A549 (cell line): ENCODE results near the gene NEIL3. TPM values are rescaled to one million over a fixed set of nuclear protein-coding genes. Genes with fewer than 3 reads are reported as not detected.

ENCODE experiments used
- ATAC-seq, 2 experiments: fragments of 200-7000 bp in 1 of 2; fragments of >200 bp in 1 of 2; cut with Nextera tagmentation in 1 of 2; cut with Tn5 transposase in 1 of 2; 3 replicates each; pipeline versions ENCODE4 v1.8.0 to v1.9.1; 2018 to 2020; ENCODE audit warnings: mild to moderate bottlenecking in 1 of 2, moderate library complexity in 1 of 2
- CTCF ChIA-PET: fragments of 300-600 bp; sonication (Branson Sonifier 250); formaldehyde crosslinking; extraction: SDS; loops from one replicate; lab custom pipeline; 2021; ENCODE audit warnings: antibody characterized with exemption, inconsistent platforms; lab: Yijun Ruan, JAX
- POLR2A ChIA-PET: fragments of 350-600 bp; formaldehyde crosslinking; extraction: SDS; loops from one replicate; lab custom pipeline; 2021; ENCODE audit warnings: antibody characterized with exemption, inconsistent platforms; lab: Yijun Ruan, JAX
- DNase-seq, 2 experiments: peaks; one replicate each; pipeline versions ENCODE4 v3.0.0 to v3.0.0-alpha.2; 2011 to 2016; ENCODE audit warnings: low read depth in 1 of 2, low spot score in 1 of 2
- FAIRE-seq: peaks from 2 replicates; lab custom pipeline; 2011; peaks lifted over from hg19 to GRCh38; lab: Jason Lieb, UNC
- H3K27ac ChIP-seq, 2 experiments: fragments of >200 bp; sonication (Bioruptor Twin); formaldehyde crosslinking; 3 replicates each; pipeline ENCODE4 v1.5.1; 2016 to 2017
- H3K4me1 ChIP-seq: fragments of >200 bp; sonication (Bioruptor Twin); formaldehyde crosslinking; 3 replicates; pipeline ENCODE4 v1.6.1; 2016
- H3K4me2 ChIP-seq: fragments of >200 bp; sonication (Bioruptor Twin); formaldehyde crosslinking; 3 replicates; pipeline ENCODE4 v1.6.1; 2016
- H3K4me3 ChIP-seq: fragments of >200 bp; sonication (Bioruptor Twin); formaldehyde crosslinking; 3 replicates; pipeline ENCODE4 v1.5.1; 2016
- H3K9me3 ChIP-seq: fragments of >200 bp; sonication (Bioruptor Twin); formaldehyde crosslinking; 3 replicates; pipeline ENCODE4 v1.6.1; 2016
- CBX2 ChIP-seq: fragments of 200-600 bp; sonication (generic); IDR thresholded peaks from 2 replicates; pipeline ENCODE4 v1.6.1; 2016; ENCODE audit warnings: low read depth, mild to moderate bottlenecking, borderline replicate concordance
- CHD4 ChIP-seq: fragments of 200-600 bp; sonication (generic); IDR thresholded peaks from 2 replicates; pipeline ENCODE4 v1.6.1; 2016; ENCODE audit warnings: antibody characterized with exemption, mild to moderate bottlenecking, borderline replicate concordance
- E2F6 ChIP-seq: IDR thresholded peaks from 2 replicates; pipeline ENCODE4 v1.6.1; 2012; ENCODE audit warnings: low read depth, borderline replicate concordance
- EHMT2 ChIP-seq: fragments of 200-600 bp; sonication (generic); IDR thresholded peaks from 2 replicates; pipeline ENCODE4 v1.6.1; 2016; ENCODE audit warnings: antibody characterized with exemption, low read depth, mild to moderate bottlenecking, moderate library complexity
- ELK1 ChIP-seq: fragments of 150-350 bp; IDR thresholded peaks from 2 replicates; pipeline ENCODE4 v1.6.1; 2014; ENCODE audit warnings: low read depth, mild to moderate bottlenecking, low read length
- ESRRA ChIP-seq: fragments of 150-350 bp; IDR thresholded peaks from 2 replicates; pipeline ENCODE4 v1.6.1; 2014; ENCODE audit warnings: mild to moderate bottlenecking, low read length, borderline replicate concordance
- FOSB ChIP-seq: fragments of 250-450 bp; sonication (Bioruptor Pico); IDR thresholded peaks from 2 replicates; pipeline ENCODE4 v1.5.0; 2020; ENCODE audit warnings: mild to moderate bottlenecking, moderate library complexity
- FOSL2 ChIP-seq, 2 experiments: fragments of 450-650 bp in 1 of 2; fragments of >200 bp in 1 of 2; sonication (Bioruptor Twin) in 1 of 2; formaldehyde crosslinking; IDR thresholded peaks; 2 replicates each; pipeline versions ENCODE4 v1.5.0 to v1.6.1; 2016 to 2020; ENCODE audit warnings: mild to moderate bottlenecking in 1 of 2, moderate library complexity in 1 of 2
- GATA3 ChIP-seq: IDR thresholded peaks from 2 replicates; pipeline ENCODE4 v1.6.1; 2012; ENCODE audit warnings: borderline replicate concordance
- HEYL ChIP-seq: fragments of 250-450 bp; sonication (Bioruptor Pico); IDR thresholded peaks from 2 replicates; pipeline ENCODE4 v1.8.0; 2021; ENCODE audit warnings: mild to moderate bottlenecking, moderate library complexity
- HOXB5 ChIP-seq: fragments of 250-450 bp; sonication (Bioruptor Pico); IDR thresholded peaks from 2 replicates; pipeline ENCODE4 v1.5.0; 2020; ENCODE audit warnings: mild to moderate bottlenecking, moderate library complexity
- JUNB ChIP-seq: fragments of >200 bp; sonication (Bioruptor Twin); formaldehyde crosslinking; IDR thresholded peaks from 2 replicates; pipeline ENCODE4 v1.6.1; 2016
- MAFK ChIP-seq: fragments of 450-650 bp; IDR thresholded peaks from 2 replicates; pipeline ENCODE4 v1.6.1; 2014; ENCODE audit not compliant: partially characterized antibody
- MYC ChIP-seq: IDR thresholded peaks from 2 replicates; pipeline ENCODE4 v1.6.1; 2012; ENCODE audit warnings: mild to moderate bottlenecking, inconsistent platforms, low read length, improper control_type of control experiment, borderline replicate concordance
- NPAS2 ChIP-seq: fragments of 250-450 bp; sonication (Bioruptor Pico); IDR thresholded peaks from 2 replicates; pipeline ENCODE4 v1.8.0; 2022; ENCODE audit warnings: mild to moderate bottlenecking, moderate library complexity, borderline replicate concordance
- PBX3 ChIP-seq: IDR thresholded peaks from 2 replicates; pipeline ENCODE4 v1.6.1; 2012
- POLR2AphosphoS2 ChIP-seq: conservative IDR thresholded peaks from 2 replicates; pipeline ENCODE4 v1.6.1; 2012; ENCODE audit warnings: low read length, improper control_type of control experiment, inconsistent platforms
- RCOR1 ChIP-seq: fragments of 150-350 bp; IDR thresholded peaks from 2 replicates; pipeline ENCODE4 v1.6.1; 2014; ENCODE audit warnings: antibody characterized with exemption, low read length, low read depth
- RNF2 ChIP-seq: fragments of 200-600 bp; sonication (generic); IDR thresholded peaks from 2 replicates; pipeline ENCODE4 v1.6.1; 2016; ENCODE audit warnings: low read depth, mild to moderate bottlenecking, antibody characterized with exemption, moderate library complexity, borderline replicate concordance
- SMC3 ChIP-seq: fragments of >200 bp; sonication (Bioruptor Twin); formaldehyde crosslinking; IDR thresholded peaks from 3 replicates; pipeline ENCODE4 v1.6.1; 2018; ENCODE audit warnings: inconsistent platforms
- TFCP2L1 ChIP-seq: fragments of 250-450 bp; sonication (Bioruptor Pico); IDR thresholded peaks from 2 replicates; pipeline ENCODE4 v1.5.0; 2021; ENCODE audit warnings: mild to moderate bottlenecking
- USF2 ChIP-seq: fragments of 450-650 bp; IDR thresholded peaks from 2 replicates; pipeline ENCODE4 v1.6.1; 2014; ENCODE audit warnings: antibody characterized with exemption
- WGBS: methylation state at CpG from one replicate; pipeline ENCODE4 v1.1.6; 2017; ENCODE audit errors: missing lambda C conversion rate; 5-methylcytosine and 5-hydroxymethylcytosine counted together
- polyA plus RNA-seq, 4 experiments: library from polyadenylated mRNA; depleted of rRNA in 3 of 4; stranded (reverse); fragments of >200 nt; fragmentation: RNase III in 1 of 4; extraction: RNeasy Plus Mini Kit Qiagen cat#74134 plus additional on column Dnase treatment in 1 of 4; gene quantifications; 2 replicates in 3 of 4; 3 replicates in 1 of 4; pipeline ENCODE4 v1.2.3, GENCODE V29; 2011 to 2017
- TF ChIP-seq, protein P1 (sequence below): fragments of 250-450 bp; sonication (Bioruptor Pico); IDR thresholded peaks from 2 replicates; pipeline ENCODE4 v1.5.0; 2020; ENCODE audit warnings: low read depth, mild to moderate bottlenecking, moderate library complexity
- TF ChIP-seq, protein P2 (sequence below): fragments of >200 bp; sonication (Bioruptor Twin); formaldehyde crosslinking; IDR thresholded peaks from 3 replicates; pipeline ENCODE4 v1.5.1; 2016
- TF ChIP-seq, protein P3 (sequence below): fragments of 250-450 bp; sonication (Bioruptor Pico); IDR thresholded peaks from 2 replicates; pipeline ENCODE4 v1.5.0; 2021; ENCODE audit warnings: mild to moderate bottlenecking, moderate library complexity, borderline replicate concordance
- TF ChIP-seq, protein P4 (sequence below): IDR thresholded peaks from 2 replicates; pipeline ENCODE4 v1.6.1; 2012

Gene NEIL3
- polyA plus RNA-seq, 2 of the 4 experiments (the other 2 are of a cell fraction): 23.4 to 42.0 TPM

DNA sequence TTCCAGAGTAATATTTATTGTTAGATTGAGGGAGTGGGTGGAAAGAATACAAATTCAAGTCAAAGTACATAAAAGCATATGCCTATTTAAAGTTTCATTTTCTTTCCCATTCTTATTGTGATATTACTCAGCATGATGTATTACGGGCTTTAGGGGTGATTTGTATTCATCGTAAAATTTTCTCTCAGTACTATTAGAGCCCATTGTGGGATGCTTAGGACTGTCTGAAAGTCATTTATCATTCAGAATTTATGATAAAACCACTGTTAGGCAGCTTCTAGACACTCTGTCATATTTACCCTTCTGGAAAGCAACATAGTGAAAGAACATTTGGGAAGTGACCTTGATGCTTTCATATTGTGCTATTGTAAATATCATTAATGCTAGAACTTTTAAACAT lies 86.7 kb downstream of the NEIL3 start:
- ATAC-seq (no peak), DNase-seq (no peak), FAIRE-seq (no peak)
- no peak for TF ChIP-seq MAFK
- TF ChIP-seq ELK1: no peak
- no peak for TF ChIP-seq RNF2
- TF ChIP-seq USF2: no peak
- TF ChIP-seq HOXB5: no peak
- TF ChIP-seq MYC: no peak
- TF ChIP-seq POLR2AphosphoS2: no peak
- no peak for TF ChIP-seq EHMT2
- TF ChIP-seq FOSB (CRISPR knock-in tag): no peak
- no peak for TF ChIP-seq PBX3
- no peak for TF ChIP-seq CBX2
- TF ChIP-seq E2F6: no peak
- TF ChIP-seq FOSL2 (IDR thresholded peaks at IDR 0.05): no peak
- TF ChIP-seq FOSL2 (CRISPR knock-in tag; IDR thresholded peaks at IDR 0.05): no peak
- TF ChIP-seq NPAS2 (CRISPR knock-in tag): no peak
- TF ChIP-seq ESRRA: no peak
- no peak for TF ChIP-seq JUNB
- no peak for TF ChIP-seq RCOR1
- TF ChIP-seq, protein P1, sequence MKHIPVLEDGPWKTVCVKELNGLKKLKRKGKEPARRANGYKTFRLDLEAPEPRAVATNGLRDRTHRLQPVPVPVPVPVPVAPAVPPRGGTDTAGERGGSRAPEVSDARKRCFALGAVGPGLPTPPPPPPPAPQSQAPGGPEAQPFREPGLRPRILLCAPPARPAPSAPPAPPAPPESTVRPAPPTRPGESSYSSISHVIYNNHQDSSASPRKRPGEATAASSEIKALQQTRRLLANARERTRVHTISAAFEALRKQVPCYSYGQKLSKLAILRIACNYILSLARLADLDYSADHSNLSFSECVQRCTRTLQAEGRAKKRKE (CRISPR knock-in tag): no peak
- POLR2A ChIA-PET: no interaction called here
- Histone ChIP-seq H3K9me3 (no peaks in the 10 kb centered on the region), H3K4me3 (no peak overlapping the region), H3K27ac (no peak overlapping the region), H3K4me2 (no peak overlapping the region), H3K4me1 (no peaks in the 10 kb centered on the region)
- CTCF ChIA-PET: no interaction called here
- 89% methylated on average over 2 of the region's 2 CpGs for WGBS

DNA sequence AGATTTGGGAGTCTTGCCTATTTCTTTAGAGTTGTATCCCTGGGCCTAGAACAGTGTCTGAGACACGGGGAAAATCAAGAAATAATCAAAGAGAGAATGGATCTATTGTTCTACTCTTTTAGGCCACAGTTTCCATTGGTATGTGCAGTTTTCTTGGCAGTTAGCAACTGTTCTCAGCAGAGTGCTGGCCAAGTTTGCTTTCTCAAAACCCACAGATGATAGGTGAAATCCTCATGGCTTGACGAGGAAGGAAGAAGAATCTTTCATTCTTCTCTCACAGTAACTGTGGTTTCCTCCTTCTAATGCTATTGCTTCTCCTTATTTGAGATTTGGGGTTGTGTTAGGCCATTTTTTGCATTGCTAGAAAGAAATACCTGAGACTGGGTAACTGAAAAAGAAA lies 90.4 kb downstream of the NEIL3 start:
- 35% methylated on average over 2 of the region's 2 CpGs for WGBS
- no peaks in the 10 kb centered on the region for H3K4me1 ChIP-seq
- TF ChIP-seq, protein P2, sequence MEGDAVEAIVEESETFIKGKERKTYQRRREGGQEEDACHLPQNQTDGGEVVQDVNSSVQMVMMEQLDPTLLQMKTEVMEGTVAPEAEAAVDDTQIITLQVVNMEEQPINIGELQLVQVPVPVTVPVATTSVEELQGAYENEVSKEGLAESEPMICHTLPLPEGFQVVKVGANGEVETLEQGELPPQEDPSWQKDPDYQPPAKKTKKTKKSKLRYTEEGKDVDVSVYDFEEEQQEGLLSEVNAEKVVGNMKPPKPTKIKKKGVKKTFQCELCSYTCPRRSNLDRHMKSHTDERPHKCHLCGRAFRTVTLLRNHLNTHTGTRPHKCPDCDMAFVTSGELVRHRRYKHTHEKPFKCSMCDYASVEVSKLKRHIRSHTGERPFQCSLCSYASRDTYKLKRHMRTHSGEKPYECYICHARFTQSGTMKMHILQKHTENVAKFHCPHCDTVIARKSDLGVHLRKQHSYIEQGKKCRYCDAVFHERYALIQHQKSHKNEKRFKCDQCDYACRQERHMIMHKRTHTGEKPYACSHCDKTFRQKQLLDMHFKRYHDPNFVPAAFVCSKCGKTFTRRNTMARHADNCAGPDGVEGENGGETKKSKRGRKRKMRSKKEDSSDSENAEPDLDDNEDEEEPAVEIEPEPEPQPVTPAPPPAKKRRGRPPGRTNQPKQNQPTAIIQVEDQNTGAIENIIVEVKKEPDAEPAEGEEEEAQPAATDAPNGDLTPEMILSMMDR: no peak
- TF ChIP-seq FOSL2 (IDR thresholded peaks at IDR 0.05): no peak
- TF ChIP-seq FOSL2 (CRISPR knock-in tag; IDR thresholded peaks at IDR 0.05): no peak
- TF ChIP-seq TFCP2L1 (CRISPR knock-in tag): no peak
- TF ChIP-seq, protein P3, sequence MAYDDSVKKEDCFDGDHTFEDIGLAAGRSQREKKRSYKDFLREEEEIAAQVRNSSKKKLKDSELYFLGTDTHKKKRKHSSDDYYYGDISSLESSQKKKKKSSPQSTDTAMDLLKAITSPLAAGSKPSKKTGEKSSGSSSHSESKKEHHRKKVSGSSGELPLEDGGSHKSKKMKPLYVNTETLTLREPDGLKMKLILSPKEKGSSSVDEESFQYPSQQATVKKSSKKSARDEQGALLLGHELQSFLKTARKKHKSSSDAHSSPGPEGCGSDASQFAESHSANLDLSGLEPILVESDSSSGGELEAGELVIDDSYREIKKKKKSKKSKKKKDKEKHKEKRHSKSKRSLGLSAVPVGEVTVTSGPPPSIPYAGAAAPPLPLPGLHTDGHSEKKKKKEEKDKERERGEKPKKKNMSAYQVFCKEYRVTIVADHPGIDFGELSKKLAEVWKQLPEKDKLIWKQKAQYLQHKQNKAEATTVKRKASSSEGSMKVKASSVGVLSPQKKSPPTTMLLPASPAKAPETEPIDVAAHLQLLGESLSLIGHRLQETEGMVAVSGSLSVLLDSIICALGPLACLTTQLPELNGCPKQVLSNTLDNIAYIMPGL: no peak
- TF ChIP-seq GATA3: no peak
- TF ChIP-seq SMC3: no peak
- no peak for TF ChIP-seq HEYL (CRISPR knock-in tag)
- TF ChIP-seq CHD4: no peak
- TF ChIP-seq, protein P4, sequence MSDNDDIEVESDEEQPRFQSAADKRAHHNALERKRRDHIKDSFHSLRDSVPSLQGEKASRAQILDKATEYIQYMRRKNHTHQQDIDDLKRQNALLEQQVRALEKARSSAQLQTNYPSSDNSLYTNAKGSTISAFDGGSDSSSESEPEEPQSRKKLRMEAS: no peak
- TF ChIP-seq CBX2: no peak
- POLR2A ChIA-PET: no interaction called here
- no peak for FAIRE-seq
- DNase-seq: no peak
- no peak for ATAC-seq
- H3K27ac ChIP-seq: no peak overlapping the region
- CTCF ChIA-PET: no interaction called here
- H3K9me3 ChIP-seq: no peaks in the 10 kb centered on the region
- no peak overlapping the region for H3K4me3 ChIP-seq
- H3K4me2 ChIP-seq: no peak overlapping the region
